AG04450 (cell line): ENCODE measurements around the gene NRG2. TPM values are rescaled to one million over a fixed set of nuclear protein-coding genes. Genes with fewer than 3 reads are reported as not detected.

Experiments
- CTCF ChIA-PET: fragments of 300-600, 350-600 bp; formaldehyde crosslinking; extraction: SDS; loops from one replicate; lab custom pipeline; 2022; ENCODE audit warnings: antibody characterized with exemption, inconsistent platforms; lab: Charles Lee
- POLR2A ChIA-PET: fragments of 350-600 bp; formaldehyde crosslinking; extraction: SDS; loops from one replicate; lab custom pipeline; 2021; ENCODE audit warnings: antibody characterized with exemption, inconsistent platforms; lab: Yijun Ruan, JAX
- DNase-seq: peaks from one replicate; pipeline ENCODE4 v3.0.0-alpha.2; 2011; ENCODE audit warnings: low read depth, low spot score
- H3K27ac ChIP-seq: one replicate; pipeline ENCODE4 v1.5.1; 2012; ENCODE audit warnings: low read depth, low read length, control low read depth
- H3K27me3 ChIP-seq: one replicate; pipeline ENCODE4 v1.6.0; 2012; ENCODE audit warnings: low read length; ENCODE audit not compliant: control insufficient read depth, insufficient read depth
- H3K4me3 ChIP-seq: 2 replicates; pipeline ENCODE4 v1.5.1; 2011; ENCODE audit warnings: mild to moderate bottlenecking, low read depth, low read length, control low read depth
- H3K9me3 ChIP-seq: 2 replicates; pipeline ENCODE4 v1.5.1; 2012; ENCODE audit warnings: low read length; ENCODE audit not compliant: control insufficient read depth, insufficient read depth
- CTCF ChIP-seq: IDR thresholded peaks from 2 replicates; pipeline ENCODE4 v1.5.1; 2011; ENCODE audit warnings: low read depth, low read length, control low read depth, inconsistent platforms
- polyA plus RNA-seq: library from polyadenylated mRNA; depleted of rRNA; stranded (reverse); fragments of >200 nt; gene quantifications from 2 replicates; pipeline ENCODE4 v1.2.3, GENCODE V29; 2011

NRG2 gene
- polyA plus RNA-seq, 1 experiment: 0.02 TPM

DNA sequence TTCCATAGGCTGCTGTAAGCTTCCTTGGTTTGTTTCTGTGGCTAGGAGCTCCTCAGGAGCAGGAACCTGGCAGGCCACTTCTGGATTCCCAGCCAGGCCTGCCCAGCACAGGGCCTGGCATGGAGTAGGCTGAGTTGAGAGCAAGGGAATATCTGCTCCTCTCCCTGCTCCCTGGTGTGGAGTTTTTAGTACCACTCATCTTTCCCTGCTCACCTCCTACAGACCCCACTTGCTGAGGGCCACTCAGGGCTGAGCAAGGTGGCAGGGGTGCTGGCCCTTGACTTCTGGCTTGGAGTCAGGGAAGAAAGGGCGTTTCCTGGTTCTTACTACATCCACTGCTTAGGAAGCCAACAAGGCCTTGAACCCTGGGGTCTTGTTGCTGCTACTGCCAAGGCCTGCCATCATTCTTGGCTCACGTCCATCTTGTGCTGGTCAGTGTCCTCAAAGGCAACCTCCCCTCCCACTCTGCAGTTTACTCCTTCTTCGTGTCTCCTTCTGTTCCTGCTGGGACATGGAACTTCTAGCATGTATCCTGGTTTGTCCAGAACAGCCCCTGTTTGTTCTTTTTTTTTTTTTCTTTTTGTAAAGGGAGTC lies 192.6 kb downstream of the NRG2 start:
- no peak for TF ChIP-seq CTCF
- Histone ChIP-seq H3K9me3 (no peaks in the 10 kb centered on the region; the same call in 1 of the 2 replicates), H3K27me3 (peaks cover 57% of the 10 kb centered on the region), H3K27ac (no peak overlapping the region), H3K4me3 (no peak overlapping the region)
- ChIA-PET POLR2A (no interaction called here), CTCF (interaction anchor here (0.6 to 1.2 kb wide), 3 partner anchors 13 to 63 kb away, joined by 3 to 5 read pairs (median 5); no protein-coding TSS in a partner anchor)
- DNase-seq: no peak

GRCh38 chr5:139849942-139850341 lies 193.2 kb downstream of the NRG2 start:
- H3K27ac ChIP-seq: no peak overlapping the region
- ChIA-PET CTCF (interaction anchor here (0.5 to 1.2 kb wide), 6 partner anchors 13 to 118 kb away, joined by 3 to 5 read pairs (median 4); no protein-coding TSS in a partner anchor), POLR2A (no interaction called here)
- H3K27me3 ChIP-seq: peaks cover 57% of the 10 kb centered on the region
- no peaks in the 10 kb centered on the region; the same call in 1 of the 2 replicates for H3K9me3 ChIP-seq
- no peak overlapping the region for H3K4me3 ChIP-seq
- DNase-seq: no peak
- TF ChIP-seq CTCF: no peak

- POLR2A ChIA-PET: no interaction called here
- no peaks in the 10 kb centered on the region; the same call in 1 of the 2 replicates for H3K9me3 ChIP-seq
- H3K27ac ChIP-seq: no peak overlapping the region
- H3K27me3 ChIP-seq: peaks cover 59% of the 10 kb centered on the region
- no peak for DNase-seq
- CTCF ChIA-PET: interaction anchor here (0.5 to 1.2 kb wide), 6 partner anchors 14 to 119 kb away, joined by 3 to 5 read pairs (median 4); no protein-coding TSS in a partner anchor
- no peak for TF ChIP-seq CTCF
- H3K4me3 ChIP-seq: no peak overlapping the region
Measured at GRCh38 chr5:139849501-139849900, 193.6 kb downstream of the NRG2 start.

GRCh38 chr5:139848508-139849100 lies 194.5 kb downstream of the NRG2 start:
- ChIA-PET CTCF (interaction anchor here (1.2 kb wide), 1 partner anchor 18 kb away, joined by 3 read pairs; no protein-coding TSS in a partner anchor), POLR2A (no interaction called here)
- H3K4me3 ChIP-seq: no peak overlapping the region
- H3K27me3 ChIP-seq: peaks cover 61% of the 10 kb centered on the region
- TF ChIP-seq CTCF: no peak
- no peaks in the 10 kb centered on the region; the same call in 1 of the 2 replicates for H3K9me3 ChIP-seq
- no peak overlapping the region for H3K27ac ChIP-seq
- DNase-seq: no peak
